NCI-H1105 (cell line): ENCODE results near the gene VASH2.

Experiments
- DNase-seq: peaks from one replicate; lab custom pipeline; 2025; lab: John Stamatoyannopoulos, UW

The VASH2 gene

DNA sequence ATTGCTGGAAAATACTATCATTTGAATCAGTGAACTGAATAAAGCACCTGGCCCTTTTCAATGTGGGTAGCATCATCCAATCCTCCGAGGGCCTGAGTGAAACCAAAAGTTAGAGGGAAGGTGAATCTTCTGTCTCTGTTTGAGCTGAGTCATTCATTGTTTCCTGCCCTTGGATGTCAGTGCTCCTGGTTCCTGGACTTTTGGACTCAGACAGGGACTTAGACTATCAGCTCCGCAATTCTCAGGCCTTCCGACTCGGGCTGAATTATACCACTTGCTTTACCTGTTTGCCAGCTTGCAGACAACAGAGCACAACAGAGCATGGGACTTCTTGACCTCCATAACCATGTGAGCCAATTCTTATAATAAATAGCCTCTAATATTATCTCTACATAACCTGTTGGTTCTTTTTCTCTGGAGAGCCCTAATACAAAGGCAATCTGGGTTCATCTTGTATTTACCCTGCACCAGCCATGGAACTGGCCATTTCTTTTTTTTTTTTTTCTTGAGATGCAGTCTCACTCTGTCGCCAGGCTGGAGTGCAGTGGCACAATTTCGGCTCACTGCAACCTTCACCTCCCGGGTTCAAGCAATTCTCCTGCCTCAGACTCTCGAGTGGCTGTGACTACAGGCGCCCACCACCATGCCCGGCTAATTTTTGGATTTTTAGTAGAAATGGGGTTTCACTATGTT lies 19.2 kb upstream of the VASH2 start:
- no peak for DNase-seq

DNA sequence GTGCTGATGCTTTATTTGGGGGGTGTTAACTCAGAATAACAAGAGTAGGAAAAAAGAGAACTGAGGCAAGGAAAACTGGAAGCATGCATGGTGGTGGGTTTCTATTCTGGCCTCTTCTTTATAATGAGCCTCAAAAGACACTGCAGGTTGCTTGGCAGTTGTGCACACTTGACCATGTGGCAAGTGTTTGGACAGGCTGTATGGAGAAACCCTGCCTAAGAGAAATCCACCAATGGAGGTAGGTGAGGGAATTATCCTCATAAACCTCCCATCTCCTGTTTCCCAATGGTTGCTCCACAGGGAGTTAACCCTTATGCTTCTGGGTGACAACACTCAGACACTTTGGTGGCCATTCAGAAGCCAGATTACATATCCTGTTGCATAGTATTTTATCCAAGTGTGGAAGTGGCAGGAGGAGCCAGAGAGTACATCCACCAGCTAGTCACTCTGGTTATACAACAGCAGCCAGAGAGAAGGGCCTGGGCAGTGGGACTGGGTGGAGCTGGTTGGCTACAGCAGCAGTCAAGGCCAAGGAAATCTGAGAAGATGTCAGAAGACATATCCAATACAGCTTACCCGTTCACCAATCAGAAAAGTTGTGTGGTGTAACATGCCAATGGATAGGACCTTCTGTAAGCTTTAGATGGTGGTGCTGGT lies 16.4 kb upstream of the VASH2 start:
- no peak for DNase-seq

DNA sequence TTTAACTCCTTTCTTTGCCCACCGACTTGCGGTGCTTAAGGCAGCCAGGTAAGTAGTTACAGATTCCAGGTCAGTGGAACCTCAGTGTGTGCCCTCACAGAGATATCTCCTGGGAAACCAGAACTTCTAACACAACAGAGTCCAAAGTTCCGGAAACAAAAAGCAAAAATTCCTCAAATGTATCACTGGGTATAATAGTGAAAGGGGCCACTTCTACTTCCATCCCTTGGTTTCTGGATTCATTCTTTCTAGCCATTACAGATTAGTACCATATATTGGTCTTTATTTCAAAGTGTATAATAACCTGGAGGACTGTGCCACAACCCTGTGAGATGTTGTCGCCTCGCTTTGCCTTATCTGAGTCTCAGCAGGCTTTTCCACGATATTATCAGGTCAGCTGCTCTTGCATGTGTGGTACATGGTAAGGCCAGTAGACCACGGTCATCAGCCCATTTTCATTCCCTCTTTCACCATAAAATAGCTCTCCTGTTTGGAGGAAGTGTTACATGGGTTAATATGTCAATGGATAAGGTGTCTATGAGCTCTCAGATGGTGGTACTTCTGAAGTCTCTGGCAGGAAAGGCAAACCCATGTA lies 14.9 kb upstream of the VASH2 start:
- no peak for DNase-seq

DNA sequence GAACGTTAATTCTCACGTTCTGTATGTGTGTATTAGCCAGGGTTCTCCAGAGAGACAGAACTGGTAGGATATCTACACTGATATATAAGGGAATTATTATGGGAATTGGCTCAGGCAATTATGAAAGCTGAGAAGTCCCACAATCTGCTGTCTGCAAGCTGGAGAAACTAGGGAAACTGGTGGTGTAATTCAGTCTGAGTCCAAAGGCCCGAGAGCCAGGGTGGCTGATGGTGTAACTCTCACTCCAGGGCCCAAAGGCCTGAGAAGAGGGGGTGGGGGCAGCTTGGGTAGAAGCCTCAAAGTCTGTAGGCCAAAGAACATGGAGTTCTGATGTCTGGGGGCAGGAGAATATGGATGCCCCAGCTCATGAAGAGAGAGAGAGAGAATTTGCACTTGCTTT lies 13.3 kb upstream of the VASH2 start:
- no peak for DNase-seq

DNA sequence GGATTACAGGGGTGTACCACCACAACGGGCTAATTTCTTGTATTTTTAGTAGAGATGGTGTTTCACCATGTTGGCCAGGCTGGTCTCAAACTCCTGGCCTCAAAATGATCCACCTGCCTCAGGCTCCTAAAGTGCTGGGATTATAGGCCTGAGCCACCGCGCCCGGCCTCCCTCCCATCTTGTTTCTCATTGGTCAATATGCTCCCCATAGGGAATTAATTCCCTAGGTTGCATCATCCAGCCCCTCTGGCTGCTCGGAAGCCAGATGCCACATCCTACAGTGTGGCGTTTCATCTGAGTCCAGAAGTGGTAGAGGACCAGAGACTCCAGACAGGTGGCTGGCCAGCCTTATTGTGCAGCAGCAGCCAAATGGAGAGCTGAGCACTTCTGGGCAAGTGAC lies 11.5 kb upstream of the VASH2 start:
- DNase-seq = no peak

DNA sequence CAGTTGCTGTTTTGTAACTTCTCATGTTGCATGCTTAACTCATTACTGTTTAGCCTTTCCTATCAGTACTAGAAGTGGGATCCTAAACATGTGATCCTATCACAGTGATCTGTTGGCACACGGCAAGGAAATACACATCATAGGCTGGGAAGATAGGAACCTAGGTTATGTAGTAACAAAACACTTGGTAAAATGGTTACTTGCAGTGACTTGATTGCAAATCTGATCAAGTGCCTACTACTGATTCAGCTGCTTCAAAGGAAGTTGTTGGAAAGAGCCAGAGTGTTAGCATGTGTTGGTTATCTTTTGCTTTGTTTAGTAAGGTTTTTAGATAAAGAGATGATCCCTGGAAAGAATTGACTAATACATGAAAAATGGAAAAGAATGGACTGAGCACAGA lies 8.9 kb upstream of the VASH2 start:
- DNase-seq = no peak

DNA sequence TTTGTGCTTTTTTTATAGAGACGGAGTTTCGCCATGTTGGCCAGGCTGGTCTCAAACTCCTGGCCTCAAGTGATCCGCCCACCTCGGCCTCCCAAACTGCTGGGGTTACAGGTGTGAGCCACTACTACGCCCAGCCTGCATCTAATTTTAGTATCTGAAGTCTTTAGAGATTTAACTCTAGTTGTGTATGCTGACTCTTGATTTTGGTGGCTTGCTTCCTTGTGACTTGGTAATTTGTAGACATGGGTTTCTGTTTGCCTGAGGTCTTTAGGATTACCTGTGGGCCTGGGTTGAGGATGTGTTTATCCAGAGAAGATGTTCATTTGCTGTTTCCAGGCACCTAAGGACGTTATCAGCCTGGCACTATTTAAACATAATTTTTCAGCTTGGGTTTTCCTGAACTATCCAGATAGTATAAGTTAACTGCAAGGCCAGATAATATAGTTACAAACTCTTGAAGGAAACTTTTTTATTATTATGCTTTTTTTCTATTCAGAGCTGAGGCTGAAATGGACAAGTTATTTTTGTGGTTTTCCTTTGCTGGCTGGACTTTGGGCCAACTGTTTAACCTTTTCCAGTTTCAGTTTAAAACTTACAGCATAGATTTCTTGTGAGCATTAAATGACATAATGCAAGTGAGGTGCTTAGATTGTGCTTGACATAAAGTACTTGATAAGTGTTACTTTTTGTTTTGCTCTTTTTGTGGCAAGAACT lies 7.5 kb upstream of the VASH2 start:
- no peak for DNase-seq

DNA sequence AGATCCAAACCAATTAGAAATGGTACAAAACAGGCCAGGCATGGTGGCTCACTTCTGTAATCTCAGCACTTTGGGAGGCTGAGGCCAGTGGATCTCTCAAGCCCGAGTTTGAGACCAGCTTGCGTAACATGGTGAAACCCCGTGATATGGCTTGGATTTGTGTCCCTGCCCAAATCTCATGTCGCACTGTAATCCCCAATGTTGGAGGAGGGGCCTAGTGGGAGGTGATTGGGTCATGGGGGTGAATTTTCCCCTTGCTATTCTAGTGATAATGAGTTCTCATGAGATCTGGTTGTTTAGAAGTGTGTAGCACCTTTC lies 7.0 kb upstream of the VASH2 start:
- DNase-seq = no peak

DNA sequence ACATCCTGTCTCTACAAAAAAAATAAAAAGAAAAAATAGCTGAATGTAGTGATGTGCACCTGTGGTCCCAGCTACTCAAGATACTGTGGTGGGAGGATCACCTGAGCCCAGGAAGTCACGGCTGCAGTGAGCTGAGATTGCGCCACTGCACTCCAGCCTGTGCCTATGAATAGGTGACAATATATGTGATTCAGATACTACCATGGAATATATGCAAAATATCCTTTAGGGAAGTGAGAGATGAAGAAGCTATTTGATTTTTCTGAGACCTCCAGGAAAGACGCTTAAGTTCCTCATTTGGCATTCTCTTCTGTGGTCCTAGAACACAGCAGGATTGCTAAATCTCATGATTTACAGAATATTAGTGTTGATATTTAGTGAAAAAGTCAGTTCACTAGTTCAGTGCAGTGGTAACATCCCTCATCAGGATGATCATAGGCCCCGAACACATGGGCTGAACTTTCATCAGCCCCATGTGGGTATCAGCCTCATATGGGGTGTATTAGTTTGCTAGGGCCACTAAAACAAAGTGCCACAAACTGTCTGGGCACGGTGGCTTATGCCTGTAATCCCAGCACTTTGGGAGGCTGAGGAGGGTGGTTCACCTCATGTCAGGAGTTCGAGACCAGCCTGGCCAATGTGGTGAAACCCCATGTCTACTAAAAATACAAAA lies 6.0 kb upstream of the VASH2 start:
- no peak for DNase-seq

DNA sequence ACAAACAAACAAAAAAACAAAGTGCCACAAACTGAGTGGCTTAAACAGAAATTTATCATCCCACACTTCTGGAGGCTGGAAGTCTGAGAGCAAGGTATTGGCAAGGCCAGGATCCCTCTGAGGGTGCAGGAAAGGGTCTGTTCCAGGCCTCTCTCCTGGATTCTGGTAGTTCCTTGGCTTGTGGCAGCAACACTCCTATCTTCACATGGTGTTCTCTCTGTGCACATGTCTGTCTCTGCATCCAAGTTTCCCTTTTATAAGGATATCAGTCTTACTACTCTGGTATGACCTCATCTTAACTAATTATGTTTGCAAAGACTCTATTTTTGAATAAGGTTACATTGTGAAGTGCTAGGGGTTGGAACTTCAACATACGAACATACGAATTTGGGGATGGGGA lies 5.3 kb upstream of the VASH2 start:
- no peak for DNase-seq

DNA sequence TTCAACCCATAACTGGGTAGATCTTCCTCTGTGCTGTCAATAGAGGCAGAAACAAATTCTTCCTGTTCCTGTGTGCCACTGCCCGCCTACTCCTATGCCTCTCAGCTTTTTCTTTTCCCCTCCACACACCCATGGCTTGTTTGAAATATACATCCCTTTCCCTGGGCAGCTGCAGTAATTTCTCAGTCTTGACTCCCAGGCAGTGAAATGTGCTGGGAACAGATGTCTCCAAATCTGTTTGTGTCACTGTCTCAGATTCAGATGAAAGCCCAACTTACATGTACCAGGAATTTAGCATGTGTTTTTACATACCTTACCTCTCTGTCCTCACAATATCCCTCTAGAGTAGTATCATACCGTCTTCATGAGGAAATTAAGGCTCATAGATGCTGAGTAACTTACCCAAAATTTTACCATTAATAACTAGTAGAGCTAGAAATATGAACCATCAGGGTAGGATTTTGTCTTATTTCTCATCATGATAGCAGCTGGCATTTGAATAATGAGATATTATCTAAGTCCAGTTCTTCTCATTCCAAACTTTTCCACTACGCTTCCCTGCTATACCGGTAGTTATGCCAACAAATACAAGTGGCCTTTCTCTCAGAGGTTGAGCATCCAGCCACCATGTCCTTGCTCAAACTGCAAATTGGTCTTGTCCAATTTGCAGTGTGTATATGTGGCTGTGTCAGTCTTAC lies 4.7 kb upstream of the VASH2 start:
- DNase-seq = no peak

DNA sequence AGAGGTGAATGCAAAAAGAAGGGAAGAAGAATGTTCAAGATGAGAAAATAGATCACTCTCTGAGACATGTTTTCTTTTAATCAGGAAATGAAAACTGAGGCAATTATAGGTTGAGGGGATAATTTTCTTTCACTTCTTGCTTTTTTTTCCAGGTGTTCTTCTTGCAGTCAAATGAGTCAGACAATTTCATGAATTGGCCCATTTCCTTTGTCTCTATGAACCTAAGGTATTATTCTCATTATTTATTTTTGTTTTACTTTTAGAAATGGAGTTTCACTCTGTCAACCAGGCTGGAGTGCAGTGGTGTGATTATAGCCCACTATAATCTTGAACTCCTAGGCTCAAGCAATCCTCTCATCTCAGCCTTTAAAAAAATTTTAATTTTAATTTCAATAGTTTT lies 3.5 kb upstream of the VASH2 start:
- no peak for DNase-seq

DNA sequence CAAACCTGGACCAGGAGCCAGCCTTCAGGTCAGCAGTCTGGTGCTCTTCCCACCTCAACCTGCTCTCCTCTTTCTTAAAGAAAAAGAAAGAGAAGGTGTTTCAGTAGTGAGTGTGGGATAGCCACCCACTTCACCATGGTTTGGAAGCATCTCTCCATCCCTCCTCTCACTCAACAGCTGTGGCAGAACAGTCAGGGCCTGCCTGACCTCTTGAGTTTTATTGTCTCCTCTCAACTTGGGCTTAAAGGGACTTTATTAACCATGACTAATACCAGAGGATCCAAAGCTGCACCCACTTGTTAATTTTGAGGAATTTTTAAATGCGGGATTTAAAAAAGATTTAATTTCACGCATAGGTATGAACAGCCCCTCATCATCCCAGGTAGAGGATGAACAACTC lies 570 bp upstream of the VASH2 start:
- DNase-seq = no peak

DNA sequence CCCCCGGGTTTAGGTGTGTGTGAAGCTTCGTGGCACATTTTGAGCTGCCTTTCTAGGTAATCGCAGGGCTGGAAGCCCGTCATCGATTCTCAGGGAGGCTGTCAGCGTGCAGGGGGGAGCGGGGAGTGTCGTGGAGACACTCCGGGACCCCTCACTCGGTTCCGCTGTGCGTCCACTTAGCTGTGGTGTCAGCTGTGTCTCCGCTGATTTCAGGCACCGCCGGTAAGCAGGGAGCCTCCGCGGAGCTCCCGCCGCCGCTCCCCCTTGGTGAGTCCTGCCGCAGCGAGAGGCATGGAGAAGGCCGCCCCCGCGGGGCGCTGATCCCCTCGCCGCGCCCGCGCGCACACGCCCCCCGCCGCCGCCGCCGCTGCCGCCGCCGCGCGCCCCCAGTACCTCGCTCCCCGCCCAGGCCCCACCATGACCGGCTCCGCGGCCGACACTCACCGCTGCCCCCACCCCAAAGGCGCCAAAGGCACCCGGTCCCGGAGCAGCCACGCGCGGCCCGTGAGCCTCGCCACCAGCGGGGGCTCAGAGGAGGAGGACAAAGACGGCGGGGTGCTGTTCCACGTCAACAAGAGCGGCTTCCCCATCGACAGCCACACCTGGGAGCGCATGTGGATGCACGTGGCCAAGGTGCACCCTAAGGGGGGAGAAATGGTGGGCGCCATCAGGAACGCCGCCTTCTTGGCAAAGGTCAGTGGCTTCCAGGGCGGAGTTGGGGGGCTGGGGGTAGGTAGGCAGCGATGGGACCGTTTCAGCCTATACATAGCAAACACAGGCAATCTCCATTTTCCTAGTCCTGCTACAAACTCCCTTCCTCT lies 995 bp downstream of the VASH2 start:
- no peak for DNase-seq

DNA sequence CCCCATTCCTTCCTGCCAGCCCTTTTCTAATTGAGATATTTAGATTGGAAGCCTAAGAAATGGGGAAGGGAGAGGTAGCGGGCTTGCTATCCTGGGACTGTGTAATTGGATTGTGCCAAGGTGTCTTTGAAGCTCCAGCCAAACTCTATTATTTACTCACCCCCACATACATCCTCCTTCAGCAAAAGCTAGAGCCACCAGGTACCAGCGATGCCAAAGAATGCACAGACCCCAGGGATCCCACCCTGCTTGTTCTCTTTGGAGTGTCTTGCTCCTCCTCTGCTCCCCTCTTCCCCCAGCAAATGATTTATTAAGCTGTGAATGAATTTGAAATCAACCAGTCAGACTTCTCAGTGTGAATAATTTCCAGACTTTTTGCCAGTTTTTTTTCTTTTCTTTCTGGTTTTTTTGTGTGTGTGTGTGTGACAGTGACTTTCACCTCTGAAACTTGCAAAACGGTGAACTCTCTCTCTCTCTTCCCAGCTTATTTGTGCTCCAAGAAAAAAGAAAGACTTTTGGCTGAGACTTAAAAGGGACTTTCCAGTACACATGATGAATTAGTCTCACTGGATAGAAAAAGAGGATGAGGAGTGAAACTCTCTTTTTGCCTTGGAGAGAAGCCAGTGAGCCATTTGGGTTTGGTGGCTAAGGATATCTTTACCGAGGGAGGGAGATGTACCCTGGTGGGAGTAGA lies 1.8 kb downstream of the VASH2 start:
- no peak for DNase-seq

DNA sequence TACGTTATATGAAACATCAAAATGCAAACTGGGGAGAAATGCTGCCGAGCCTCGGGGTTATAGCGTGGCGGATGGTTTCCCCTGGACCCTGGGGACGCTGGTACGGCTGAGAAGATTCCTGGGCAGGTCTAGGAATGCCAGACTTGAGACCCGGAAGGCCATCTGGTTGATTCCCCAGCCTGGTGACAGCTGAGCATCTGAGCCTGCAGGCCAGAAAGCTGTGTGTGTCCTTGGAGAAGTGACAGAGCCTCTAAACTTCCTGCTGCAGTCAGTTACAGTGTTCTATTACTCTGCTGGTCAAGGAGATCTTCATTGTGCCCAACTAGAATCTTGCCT lies 2.3 kb downstream of the VASH2 start:
- no peak for DNase-seq

DNA sequence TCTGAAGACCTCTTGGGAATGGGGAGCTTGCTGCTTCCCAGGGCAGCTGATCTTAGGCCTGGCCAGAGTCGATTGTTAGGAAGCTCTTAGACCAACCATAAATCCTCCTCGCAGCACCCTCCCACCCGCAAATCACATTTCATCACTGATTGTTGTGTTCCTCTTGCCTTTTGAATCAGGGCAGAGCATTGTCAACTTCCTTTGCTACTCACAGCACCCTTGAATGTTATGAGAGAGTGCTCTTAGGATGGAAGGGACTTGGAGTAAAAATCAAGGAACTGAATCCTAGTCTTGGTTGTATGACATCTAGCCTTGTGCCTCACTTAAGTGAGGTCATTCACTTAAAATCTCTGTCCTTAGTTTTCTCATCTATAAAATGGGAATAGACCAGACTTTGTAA lies 3.0 kb downstream of the VASH2 start:
- no peak for DNase-seq

DNA sequence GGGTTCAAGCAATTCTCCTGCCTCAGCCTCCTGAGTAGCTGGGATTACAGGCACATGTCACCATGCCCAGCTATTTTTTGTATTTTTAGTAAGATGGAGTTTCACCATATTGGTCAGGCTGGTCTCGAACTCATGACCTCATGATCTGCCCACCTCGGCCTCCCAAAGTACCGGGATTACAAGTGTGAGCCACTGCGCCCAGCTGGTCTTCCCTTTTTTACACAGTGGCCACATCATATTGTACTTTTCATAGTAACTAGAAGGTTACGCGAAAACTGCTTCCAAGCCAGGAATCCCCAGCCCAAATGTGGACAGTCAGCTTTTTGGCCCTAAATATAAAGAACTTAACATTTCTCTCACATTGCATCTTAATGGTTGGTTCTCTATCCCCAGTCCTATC lies 4.2 kb downstream of the VASH2 start:
- DNase-seq = no peak

DNA sequence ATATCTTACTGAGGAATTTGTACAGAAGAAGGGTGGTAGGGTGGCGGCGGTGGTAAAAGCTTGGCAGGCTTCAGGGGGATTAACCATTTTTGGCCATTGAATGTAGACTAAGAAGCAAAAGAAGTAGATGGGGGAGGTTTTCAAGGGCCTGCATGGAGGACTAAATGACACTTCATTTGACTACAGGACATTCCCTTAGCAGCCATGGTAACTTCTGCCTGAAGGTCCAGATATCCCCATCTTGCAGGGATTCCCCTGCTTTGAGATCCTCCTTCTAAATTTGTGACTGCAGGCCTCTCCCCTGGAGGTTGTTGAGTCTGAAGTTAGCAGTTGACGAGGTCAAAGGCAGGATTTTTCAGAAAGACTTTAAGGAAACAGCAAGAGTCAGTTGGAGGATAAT lies 4.8 kb downstream of the VASH2 start:
- no peak for DNase-seq

DNA sequence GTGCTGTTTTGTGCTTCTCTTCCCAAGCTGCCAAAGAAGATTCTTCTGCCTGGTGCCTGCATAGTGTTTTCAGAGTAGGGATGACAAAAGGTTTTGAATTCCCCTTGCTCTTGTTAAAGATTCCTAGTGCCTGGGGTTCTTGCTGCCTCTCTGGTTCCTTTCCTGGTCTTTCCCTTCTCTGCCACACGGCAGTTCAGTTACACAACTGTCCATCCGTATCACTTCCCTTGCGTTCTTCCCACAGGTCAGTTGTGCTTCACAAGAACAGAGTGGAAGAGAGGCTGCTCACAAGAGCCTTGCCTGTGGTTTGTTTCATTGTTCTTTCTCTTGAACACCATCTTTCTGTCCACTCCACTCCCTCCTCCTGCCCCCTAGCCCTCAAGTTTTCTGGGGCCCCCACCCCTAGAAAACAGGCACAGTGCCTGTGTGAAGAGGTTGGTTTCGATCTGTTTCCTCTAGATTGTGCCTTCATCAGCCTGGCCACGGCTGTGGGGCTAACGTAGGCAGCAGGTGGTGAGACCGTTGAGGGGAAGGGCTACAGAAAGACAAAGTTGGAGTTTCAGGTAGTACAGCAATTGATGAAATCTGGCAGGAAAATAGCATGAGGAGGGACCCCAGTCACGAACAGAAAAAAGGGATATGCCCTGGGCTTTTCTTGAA lies 5.8 kb downstream of the VASH2 start:
- no peak for DNase-seq
